Testis (tissue), 3 donors: ENCODE data around the gene DPF3. TPM values are rescaled to one million over a fixed set of nuclear protein-coding genes. Genes with fewer than 3 reads are reported as not detected.

Source experiments
- DNase-seq: peaks from one replicate; pipeline ENCODE4 v3.0.0-alpha.2; 2019
- H3K27ac ChIP-seq, 2 donors: fragments of 200-600 bp; sonication (generic); one replicate each; pipeline ENCODE4 v1.5.1; 2019
- H3K27me3 ChIP-seq: fragments of 200-600 bp; sonication (generic); one replicate; pipeline ENCODE4 v1.5.1; 2019
- H3K36me3 ChIP-seq: fragments of 200-600 bp; sonication (generic); one replicate; pipeline ENCODE4 v1.5.1; 2017; ENCODE audit warnings: low read depth; ENCODE audit errors: missing control alignments
- H3K4me1 ChIP-seq: fragments of 200-600 bp; sonication (generic); one replicate; pipeline ENCODE4 v1.5.1; 2019
- H3K4me3 ChIP-seq, 2 donors: fragments of 200-600 bp; sonication (generic); one replicate each; pipeline ENCODE4 v1.5.1; 2017 to 2019
- H3K9me3 ChIP-seq: fragments of 200-600 bp; sonication (generic); one replicate; pipeline ENCODE4 v1.5.1; 2017
- POLR2A ChIP-seq: fragments of 450-650 bp; IDR thresholded peaks from one replicate; pipeline ENCODE4 v1.6.1; 2017; ENCODE audit warnings: antibody characterized with exemption, mild to moderate bottlenecking, moderate library complexity
- WGBS, 2 donors: methylation state at CpG; one replicate each; pipeline ENCODE4 v1.1.5; 2018; 5-methylcytosine and 5-hydroxymethylcytosine counted together
- intact Hi-C: fragments of 100-400 bp; cut with DNase I; formaldehyde crosslinking; loops from one replicate; pipeline ENCODE4 v1.15.1; 2023; ENCODE audit warnings: low total_unique reads
- polyA plus RNA-seq: library from polyadenylated mRNA; stranded (reverse); fragments of 350-450 nt; fragmentation: Illumina TruSeq; extraction: RNeasy Lipid Tissue Mini Kit (QIAGEN cat#74804); gene quantifications from one replicate; pipeline ENCODE4 v1.2.3, GENCODE V29; 2014; ENCODE audit warnings: low read depth, low replicate concordance; ENCODE audit not compliant: insufficient read depth
- total RNA-seq, 2 donors: library from RNA; depleted of rRNA; stranded (reverse); fragments of >200 nt; gene quantifications; one replicate each; pipeline ENCODE4 v1.2.3, GENCODE V29; 2016
- TF ChIP-seq, protein P1 (sequence below), 3 experiments: fragments of 450-650 bp in 2 of 3; fragments of 200-600 bp in 1 of 3; sonication (generic) in 1 of 3; IDR thresholded peaks; one replicate each; pipeline ENCODE4 v1.5.1; 2016 to 2019; ENCODE audit warnings: antibody characterized with exemption in 3 of 3, mild to moderate bottlenecking in 2 of 3, moderate library complexity in 1 of 3

Gene DPF3
- total and polyA plus RNA-seq, 3 donors from 2014 or later: 14.6 to 41.6 (median 26.4) TPM

DNA sequence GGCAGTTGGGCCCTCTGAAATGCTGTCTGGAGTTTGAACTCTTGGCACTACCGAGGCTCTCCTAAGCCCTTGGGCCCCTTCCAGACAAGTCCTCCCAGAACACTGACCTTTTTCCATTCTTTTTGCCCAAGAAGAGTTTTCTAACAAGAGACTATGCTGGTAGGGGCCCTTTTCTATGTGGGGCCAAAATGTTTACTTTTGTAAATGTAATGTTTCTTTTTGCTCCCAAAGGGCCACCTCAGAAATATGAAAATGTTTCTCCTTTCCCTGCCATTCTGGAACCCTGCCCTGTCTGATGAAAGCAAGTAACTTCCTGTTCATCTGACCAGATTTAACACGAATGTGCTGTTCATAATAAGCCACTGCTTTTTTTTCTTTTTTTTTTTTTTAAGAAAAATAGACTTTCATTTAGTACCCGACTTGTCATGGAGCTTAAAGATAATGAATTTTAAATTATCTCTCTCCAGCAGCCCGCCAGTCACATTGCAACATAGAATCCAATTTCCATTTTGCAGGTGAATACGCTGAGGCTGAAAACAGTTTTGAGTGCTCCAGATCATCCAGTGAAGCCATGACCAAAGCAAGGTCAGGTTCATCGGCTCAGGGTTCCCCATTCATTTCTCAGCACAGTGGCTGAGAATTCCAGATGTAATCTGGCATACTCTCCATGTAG, 169.9 kb downstream of the DPF3 start:
- intact Hi-C loops: no loop called here
- no peaks in the 10 kb centered on the region for H3K9me3 ChIP-seq
- H3K36me3 ChIP-seq: no peaks in the 10 kb centered on the region
- H3K4me1 ChIP-seq: peaks cover 48% of the 10 kb centered on the region
- WGBS, 2 donors: 21 to 35% methylated on average over 6 of the region's 6 CpGs
- DNase-seq: peak; percentile 53
- no peak for TF ChIP-seq POLR2A
- TF ChIP-seq, protein P1, sequence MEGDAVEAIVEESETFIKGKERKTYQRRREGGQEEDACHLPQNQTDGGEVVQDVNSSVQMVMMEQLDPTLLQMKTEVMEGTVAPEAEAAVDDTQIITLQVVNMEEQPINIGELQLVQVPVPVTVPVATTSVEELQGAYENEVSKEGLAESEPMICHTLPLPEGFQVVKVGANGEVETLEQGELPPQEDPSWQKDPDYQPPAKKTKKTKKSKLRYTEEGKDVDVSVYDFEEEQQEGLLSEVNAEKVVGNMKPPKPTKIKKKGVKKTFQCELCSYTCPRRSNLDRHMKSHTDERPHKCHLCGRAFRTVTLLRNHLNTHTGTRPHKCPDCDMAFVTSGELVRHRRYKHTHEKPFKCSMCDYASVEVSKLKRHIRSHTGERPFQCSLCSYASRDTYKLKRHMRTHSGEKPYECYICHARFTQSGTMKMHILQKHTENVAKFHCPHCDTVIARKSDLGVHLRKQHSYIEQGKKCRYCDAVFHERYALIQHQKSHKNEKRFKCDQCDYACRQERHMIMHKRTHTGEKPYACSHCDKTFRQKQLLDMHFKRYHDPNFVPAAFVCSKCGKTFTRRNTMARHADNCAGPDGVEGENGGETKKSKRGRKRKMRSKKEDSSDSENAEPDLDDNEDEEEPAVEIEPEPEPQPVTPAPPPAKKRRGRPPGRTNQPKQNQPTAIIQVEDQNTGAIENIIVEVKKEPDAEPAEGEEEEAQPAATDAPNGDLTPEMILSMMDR (IDR thresholded peaks at IDR 0.05): no peak
- H3K27me3 ChIP-seq: no peaks in the 10 kb centered on the region
- H3K27ac ChIP-seq: peak overlapping the region; percentile 67 to 88
- no peak overlapping the region for H3K4me3 ChIP-seq

DNA sequence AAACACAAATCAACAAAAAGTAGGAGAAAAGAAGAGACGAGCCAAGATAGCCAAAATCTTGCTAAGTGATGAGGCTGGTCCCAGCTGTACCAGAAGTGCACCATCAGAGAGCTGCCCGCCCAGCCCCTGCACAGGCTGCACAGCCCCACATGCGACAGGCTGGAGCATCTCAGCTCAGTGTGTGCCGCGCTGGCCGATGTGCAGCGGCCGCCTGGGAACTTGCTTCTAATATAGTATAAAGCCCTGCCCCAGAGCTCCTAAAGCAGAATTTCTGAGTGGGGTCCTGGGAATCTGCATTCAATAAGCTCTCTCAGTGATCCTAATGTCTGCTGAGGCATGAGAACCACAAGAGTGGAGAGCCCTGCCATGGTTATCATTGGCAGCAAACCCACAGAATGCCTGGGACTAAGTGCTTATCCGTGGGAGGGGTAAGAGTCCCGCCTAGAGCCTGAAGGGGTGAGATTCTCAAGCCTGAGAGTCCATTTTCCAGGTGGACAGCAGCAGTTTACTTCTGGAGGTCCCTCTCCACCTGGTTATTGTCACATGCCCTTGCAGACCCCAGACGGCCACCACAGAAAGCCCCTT, 171.6 kb downstream of the DPF3 start:
- intact Hi-C loops: no loop called here
- 64 to 87% methylated on average over 11 of the region's 11 CpGs for WGBS, 2 donors
- TF ChIP-seq, protein P1 (IDR thresholded peaks at IDR 0.05): no peak
- TF ChIP-seq POLR2A: no peak
- Histone ChIP-seq H3K4me1 (peaks cover 47% of the 10 kb centered on the region), H3K36me3 (no peaks in the 10 kb centered on the region), H3K27me3 (no peaks in the 10 kb centered on the region), H3K4me3 (no peak overlapping the region), H3K27ac (no peak overlapping the region), H3K9me3 (no peaks in the 10 kb centered on the region)
- DNase-seq: peak; percentile 21

DNA sequence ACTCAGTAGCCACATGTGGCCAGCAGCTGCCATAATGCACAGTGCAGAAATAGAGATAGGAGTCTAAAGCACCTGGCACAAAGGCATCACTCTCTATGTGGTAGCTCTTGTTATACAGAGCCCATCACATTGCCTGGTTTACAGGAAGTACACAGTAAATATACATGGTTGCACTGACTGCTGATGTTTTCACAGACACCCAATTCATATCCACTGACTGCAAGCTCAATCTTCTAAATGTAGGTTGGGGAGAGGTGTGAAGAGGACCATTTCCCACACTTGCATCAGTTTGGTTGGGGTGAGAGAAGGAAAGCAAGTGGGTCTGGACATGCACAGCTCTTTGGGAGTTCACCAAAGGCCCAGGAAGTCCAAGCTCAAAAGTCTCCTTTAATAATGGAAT, 172.8 kb downstream of the DPF3 start:
- Histone ChIP-seq H3K9me3 (no peaks in the 10 kb centered on the region), H3K27me3 (no peaks in the 10 kb centered on the region), H3K36me3 (no peaks in the 10 kb centered on the region), H3K4me1 (peaks cover 39% of the 10 kb centered on the region), H3K27ac (no peak overlapping the region), H3K4me3 (no peak overlapping the region)
- intact Hi-C loops: no loop called here
- TF ChIP-seq POLR2A: no peak
- DNase-seq: no peak

DNA sequence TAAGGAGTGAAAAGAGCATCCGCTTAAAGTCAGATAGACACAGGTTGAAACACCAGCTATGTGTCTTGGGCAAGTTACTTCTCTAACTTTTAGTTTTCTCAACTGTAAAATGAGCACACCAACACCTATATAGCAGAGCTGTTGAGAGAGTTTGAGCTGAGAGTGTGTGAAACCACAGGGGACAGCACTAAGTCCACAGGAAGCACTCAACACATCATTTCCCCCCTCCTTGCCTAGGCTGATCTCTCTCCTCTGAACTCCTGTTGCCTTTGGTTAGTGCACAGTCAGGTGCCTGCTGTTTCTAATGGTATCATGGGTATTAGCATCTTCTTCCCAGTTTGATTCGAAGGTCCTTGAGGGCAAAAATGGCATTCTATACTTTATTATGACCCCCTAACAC, 176.7 kb downstream of the DPF3 start:
- Histone ChIP-seq H3K9me3 (no peaks in the 10 kb centered on the region), H3K4me1 (peaks cover 21% of the 10 kb centered on the region), H3K27ac (no peak overlapping the region), H3K4me3 (no peak overlapping the region), H3K27me3 (no peaks in the 10 kb centered on the region), H3K36me3 (no peaks in the 10 kb centered on the region)
- DNase-seq: no peak
- 89 to 90% methylated on average over 2 of the region's 2 CpGs for WGBS, 2 donors
- intact Hi-C loops: no loop called here
- TF ChIP-seq, protein P1 (IDR thresholded peaks at IDR 0.05): no peak
- no peak for TF ChIP-seq POLR2A

DNA sequence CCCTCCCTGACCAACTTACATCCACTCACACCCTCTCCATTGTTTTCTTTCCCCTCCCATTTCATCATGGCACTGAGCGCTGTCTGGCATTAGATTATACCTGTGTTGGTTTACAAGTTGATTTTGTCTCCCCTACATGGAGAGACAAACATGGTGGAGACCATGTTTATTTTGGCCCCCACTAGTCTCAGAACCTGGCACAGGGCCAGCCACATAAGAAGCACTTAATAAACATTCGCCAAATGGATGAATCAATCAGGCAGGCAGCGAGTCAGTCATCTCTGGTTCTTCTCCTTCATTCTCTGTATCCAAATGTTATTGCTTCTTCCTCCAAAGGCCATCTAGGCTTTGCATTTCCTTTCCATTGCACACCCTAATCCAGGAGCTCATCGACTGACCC, 177.4 kb downstream of the DPF3 start:
- H3K4me1 ChIP-seq: peaks cover 20% of the 10 kb centered on the region
- intact Hi-C loops: no loop called here
- TF ChIP-seq, protein P1 (IDR thresholded peaks at IDR 0.05): no peak
- TF ChIP-seq POLR2A: no peak
- no peak overlapping the region for H3K4me3 ChIP-seq
- no peak for DNase-seq
- no peaks in the 10 kb centered on the region for H3K27me3 ChIP-seq
- H3K9me3 ChIP-seq: no peaks in the 10 kb centered on the region
- 88 to 94% methylated on average over 4 of the region's 4 CpGs for WGBS, 2 donors
- H3K27ac ChIP-seq: no peak overlapping the region
- H3K36me3 ChIP-seq: no peaks in the 10 kb centered on the region
